Mononuclear cell (primary cell): ENCODE measurements around the gene ZNF711. TPM values are rescaled to one million over a fixed set of nuclear protein-coding genes. Genes with fewer than 3 reads are reported as not detected.

Experiments used
- total RNA-seq: library from RNA; depleted of rRNA; stranded (reverse); fragments of >200 nt; gene quantifications from one replicate; pipeline ENCODE4 v1.2.3, GENCODE V29; 2012

The ZNF711 gene
- total RNA-seq, 1 donor, result 3.7 TPM

Other genes with a start within 250 kb of the ZNF711 start
- gene APOOL, start 240.1 kb upstream of the ZNF711 start, total RNA-seq, result 8.6 TPM
- gene SATL1, start 212 bp upstream of the ZNF711 start, total RNA-seq, result not detected
- gene POF1B, start 135.7 kb downstream of the ZNF711 start, total RNA-seq, result 0.21 TPM